H9 (cell line): Measurements from ENCODE around the gene RBM45. TPM values are rescaled to one million over a fixed set of nuclear protein-coding genes. Genes with fewer than 3 reads are reported as not detected.

ENCODE experiments used
- DNase-seq: peaks from one replicate; pipeline ENCODE4 v3.0.0-alpha.2; 2017
- H2AFZ ChIP-seq: one replicate; pipeline ENCODE4 v1.6.1; 2013; ENCODE audit warnings: mild to moderate bottlenecking, low read length, control low read depth, moderate library complexity
- H2AK5ac ChIP-seq: 2 replicates; pipeline ENCODE4 v1.6.1; 2013; ENCODE audit warnings: low read length, control low read depth, mixed read lengths; ENCODE audit not compliant: insufficient read length
- H2BK120ac ChIP-seq: one replicate; pipeline ENCODE4 v1.6.1; 2013; ENCODE audit warnings: low read depth, mild to moderate bottlenecking, low read length, control low read depth, inconsistent platforms; ENCODE audit not compliant: poor library complexity, severe bottlenecking
- H2BK12ac ChIP-seq: 2 replicates; pipeline ENCODE4 v1.6.1; 2013; ENCODE audit warnings: low read length, control low read depth, mixed read lengths, low read depth; ENCODE audit not compliant: insufficient read length
- H2BK15ac ChIP-seq: 2 replicates; pipeline ENCODE4 v1.6.1; 2013; ENCODE audit warnings: low read depth, low read length, control low read depth
- H2BK20ac ChIP-seq: one replicate; pipeline ENCODE4 v1.6.1; 2013; ENCODE audit warnings: low read depth, mild to moderate bottlenecking, low read length, control low read depth, inconsistent platforms; ENCODE audit not compliant: poor library complexity, severe bottlenecking
- H2BK5ac ChIP-seq: 2 replicates; pipeline ENCODE4 v1.6.1; 2013; ENCODE audit warnings: low read length, control low read depth, mixed read lengths; ENCODE audit not compliant: insufficient read length
- H3K14ac ChIP-seq: 2 replicates; pipeline ENCODE4 v1.6.1; 2013; ENCODE audit warnings: low read length, control low read depth; ENCODE audit not compliant: insufficient read depth
- H3K18ac ChIP-seq: 2 replicates; pipeline ENCODE4 v1.6.1; 2013; ENCODE audit warnings: low read depth, mild to moderate bottlenecking, mixed read lengths, low read length, control low read depth; ENCODE audit not compliant: insufficient read length
- H3K23ac ChIP-seq: 2 replicates; pipeline ENCODE4 v1.6.1; 2013; ENCODE audit warnings: low read length, control low read depth, mixed read lengths, low read depth; ENCODE audit not compliant: insufficient read length
- H3K23me2 ChIP-seq: 2 replicates; pipeline ENCODE4 v1.6.1; 2013; ENCODE audit warnings: low read depth, mild to moderate bottlenecking, mixed read lengths, low read length, control low read depth; ENCODE audit not compliant: insufficient read length, poor library complexity, severe bottlenecking
- H3K27ac ChIP-seq: 2 replicates; pipeline ENCODE4 v1.5.1; 2013; ENCODE audit warnings: low read length, control low read depth, mixed read lengths, low read depth; ENCODE audit not compliant: insufficient read length
- H3K27me3 ChIP-seq: 2 replicates; pipeline ENCODE4 v1.6.1; 2013; ENCODE audit warnings: low read length, control low read depth, inconsistent platforms; ENCODE audit not compliant: insufficient read depth
- H3K4ac ChIP-seq: 2 replicates; pipeline ENCODE4 v1.6.1; 2013; ENCODE audit warnings: low read depth, mild to moderate bottlenecking, control low read depth, inconsistent platforms, low read length, moderate library complexity
- H3K4me1 ChIP-seq: 2 replicates; pipeline ENCODE4 v1.6.1; 2013; ENCODE audit warnings: low read length, control low read depth, inconsistent platforms; ENCODE audit not compliant: insufficient read depth
- H3K4me2 ChIP-seq: 2 replicates; pipeline ENCODE4 v1.6.1; 2013; ENCODE audit warnings: low read length, control low read depth, mixed read lengths; ENCODE audit not compliant: insufficient read length, insufficient read depth
- H3K56ac ChIP-seq: 2 replicates; pipeline ENCODE4 v1.6.1; 2013; ENCODE audit warnings: low read depth, mild to moderate bottlenecking, mixed read lengths, low read length, control low read depth; ENCODE audit not compliant: insufficient read length
- H3K79me1 ChIP-seq: 2 replicates; pipeline ENCODE4 v1.6.1; 2013; ENCODE audit warnings: low read depth, mild to moderate bottlenecking, moderate library complexity, low read length, control low read depth, inconsistent platforms; ENCODE audit not compliant: insufficient read depth, poor library complexity, severe bottlenecking
- H3K79me2 ChIP-seq: 2 replicates; pipeline ENCODE4 v1.6.1; 2013; ENCODE audit warnings: low read length, control low read depth, inconsistent platforms; ENCODE audit not compliant: insufficient read depth
- H3K9ac ChIP-seq: 2 replicates; pipeline ENCODE4 v1.6.1; 2013; ENCODE audit warnings: low read length, control low read depth, mixed read lengths; ENCODE audit not compliant: insufficient read length; ENCODE audit errors: extremely low read depth
- H3K9me3 ChIP-seq: one replicate; pipeline ENCODE4 v1.6.1; 2013; ENCODE audit warnings: low read depth, low read length, inconsistent platforms; ENCODE audit not compliant: control insufficient read depth
- H3T11ph ChIP-seq: one replicate; pipeline ENCODE4 v1.6.1; 2013; ENCODE audit warnings: mild to moderate bottlenecking, low read length, control low read depth, inconsistent platforms
- H4K20me1 ChIP-seq: one replicate; pipeline ENCODE4 v1.6.1; 2013; ENCODE audit not compliant: control insufficient read depth, insufficient read length, insufficient read depth
- H4K5ac ChIP-seq: 2 replicates; pipeline ENCODE4 v1.6.1; 2013; ENCODE audit warnings: low read depth, mild to moderate bottlenecking, mixed read lengths, low read length, control low read depth; ENCODE audit not compliant: insufficient read length
- H4K8ac ChIP-seq: replicated peaks from 2 replicates; pipeline ENCODE4 v1.6.1; 2013; ENCODE audit warnings: low read length, control low read depth, mixed read lengths, low read depth; ENCODE audit not compliant: insufficient read length
- H4K91ac ChIP-seq: 2 replicates; pipeline ENCODE4 v1.6.1; 2013; ENCODE audit warnings: low read depth, mild to moderate bottlenecking, moderate library complexity, mixed read lengths, low read length, control low read depth; ENCODE audit not compliant: insufficient read length
- H3K27ac Mint-ChIP-seq, 3 experiments: 2 replicates in 2 of 3; 3 replicates in 1 of 3; pipeline ENCODE4 v1.8.0; 2020 to 2021; ENCODE audit warnings: mixed read lengths in 3 of 3, mild to moderate bottlenecking in 1 of 3, moderate library complexity in 1 of 3
- H3K27me3 Mint-ChIP-seq: 2 replicates; pipeline ENCODE4 v1.8.0; 2021; ENCODE audit warnings: low read depth, mild to moderate bottlenecking, moderate library complexity, mixed read lengths
- H3K36me3 Mint-ChIP-seq, 3 experiments: 2 replicates in 2 of 3; 3 replicates in 1 of 3; pipeline ENCODE4 v1.8.0; 2020 to 2021; ENCODE audit warnings: low read depth in 3 of 3, mixed read lengths in 3 of 3; ENCODE audit not compliant: insufficient read depth in 1 of 3
- H3K4me1 Mint-ChIP-seq, 2 experiments: 2 replicates each; pipeline ENCODE4 v1.8.0; 2020; ENCODE audit warnings: mixed read lengths in 2 of 2
- H3K4me3 Mint-ChIP-seq, 2 experiments: 2 replicates in 1 of 2; 3 replicates in 1 of 2; pipeline ENCODE4 v1.8.0; 2020 to 2021; ENCODE audit warnings: mild to moderate bottlenecking in 2 of 2, mixed read lengths in 2 of 2, moderate library complexity in 1 of 2
- H3K9me3 Mint-ChIP-seq, 2 experiments: 2 replicates in 1 of 2; 3 replicates in 1 of 2; pipeline ENCODE4 v1.8.0; 2020; ENCODE audit warnings: mild to moderate bottlenecking in 2 of 2, mixed read lengths in 2 of 2, moderate library complexity in 1 of 2
- CTCF ChIP-seq: fragments of 200-600 bp; sonication (generic); conservative IDR thresholded peaks from 3 replicates; pipeline ENCODE4 v1.8.0; 2021; ENCODE audit warnings: antibody characterized with exemption, mild to moderate bottlenecking
- WGBS: extraction: QIAGEN DNeasy Blood & Tissue Kit; methylation state at CpG from one replicate; pipeline ENCODE4 v1.1.7; 2013; ENCODE audit warnings: missing lambda C conversion rate, low lambda C conversion rate, mixed read lengths; ENCODE audit not compliant: insufficient read length; ENCODE audit errors: extremely low coverage; 5-methylcytosine and 5-hydroxymethylcytosine counted together
- total RNA-seq: library from RNA; stranded (reverse); gene quantifications from 2 replicates; pipeline ENCODE4 v1.2.1, GENCODE V29; 2021

Gene RBM45
- total RNA-seq, 1 experiment from 2014 or later = 13.9 TPM

DNA sequence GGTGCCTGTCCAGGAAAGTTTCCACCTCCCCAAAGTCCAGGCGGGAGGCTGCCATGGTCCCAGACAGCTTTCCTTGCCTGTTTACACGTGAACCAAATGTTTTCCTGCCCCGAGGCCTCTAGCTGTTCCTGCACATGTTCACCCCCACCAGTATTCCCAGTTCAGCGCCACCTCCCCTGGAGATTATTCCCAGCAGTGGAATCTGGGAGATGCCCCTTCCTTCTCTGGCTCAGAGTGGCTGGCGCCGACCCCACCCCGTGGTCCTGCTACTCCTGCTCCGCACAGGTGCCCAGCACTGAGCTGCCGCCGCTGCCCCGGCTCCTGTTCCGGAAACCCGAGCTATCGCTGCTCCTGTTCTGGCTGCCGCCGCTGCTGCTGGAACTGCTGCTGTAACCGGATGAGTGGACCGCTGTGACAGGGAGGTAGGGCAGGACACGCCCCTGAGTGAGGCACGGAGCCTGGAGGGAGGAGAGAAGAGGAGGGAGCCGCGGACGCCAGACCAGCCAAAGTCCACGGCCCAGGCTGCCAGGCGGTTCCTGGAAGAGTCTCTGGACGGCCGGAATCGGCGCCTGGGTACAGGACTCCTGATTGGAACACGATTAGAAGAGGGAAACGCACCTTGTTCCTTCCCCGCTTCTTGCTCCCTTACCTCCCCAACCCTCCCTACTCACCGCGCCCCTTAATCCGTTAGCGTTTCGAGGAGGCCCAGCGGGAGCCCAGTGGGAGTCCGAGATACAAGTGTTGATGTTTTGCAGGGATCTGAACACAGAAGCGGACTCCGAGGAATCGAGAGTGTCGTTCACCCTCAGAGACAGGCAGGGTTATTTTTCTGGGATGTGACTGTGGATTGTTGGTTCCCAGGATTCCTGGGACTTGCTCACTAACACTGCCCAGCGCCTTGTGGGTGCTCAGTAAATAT is 39.6 kb upstream of the RBM45 start, which contains the start of gene PDE11A:
Gene PDE11A (minus strand): TSS at position 395 of the 919 bp plus-strand sequence. CDS start 340 bp downstream, at position 55.
- H2BK20ac ChIP-seq = no peak within 1 kb of the TSS
- no peak within 1 kb of the TSS for H2BK5ac ChIP-seq
- H2BK12ac ChIP-seq = no peak within 1 kb of the TSS
- H3K79me2 ChIP-seq = no peaks in the 10 kb centered on the region
- peaks cover 61% of the 10 kb centered on the region for H3K27me3 Mint-ChIP-seq
- peak within 1 kb of the TSS; percentile 82 to 94 for H3K4me3 Mint-ChIP-seq
- no peak within 1 kb of the TSS for H3K4ac ChIP-seq
- no peak within 1 kb of the TSS for H3K27ac Mint-ChIP-seq
- H2BK120ac ChIP-seq = no peak within 1 kb of the TSS
- H4K20me1 ChIP-seq = no peaks in the 10 kb centered on the region
- no peaks in the 10 kb centered on the region; the same call in 1 of the 2 replicates for H3K27me3 ChIP-seq
- H3K36me3 Mint-ChIP-seq = no peaks in the 10 kb centered on the region
- H3T11ph ChIP-seq = no peak within 1 kb of the TSS
- H2BK15ac ChIP-seq = no peak within 1 kb of the TSS
- H3K4me1 Mint-ChIP-seq = peaks cover 12 to 14% of the 10 kb centered on the region in 2 experiments
- no peak within 1 kb of the TSS for H3K14ac ChIP-seq
- WGBS = no CpG with 5 or more reads among the region's 44 CpGs
- H3K56ac ChIP-seq = no peak within 1 kb of the TSS
- H3K23me2 ChIP-seq = peaks cover 5% of the 10 kb centered on the region
- H3K4me2 ChIP-seq = peak within 1 kb of the TSS; percentile 91
- no peak within 1 kb of the TSS for H4K5ac ChIP-seq
- H3K9ac ChIP-seq = peak within 1 kb of the TSS; percentile 33
- no peak within 1 kb of the TSS for H3K23ac ChIP-seq
- peak; percentile 94 for DNase-seq
- H4K8ac ChIP-seq = no peak within 1 kb of the TSS
- H3K9me3 Mint-ChIP-seq = no peaks in the 10 kb centered on the region; a peak in 2 of 5 replicates
- H3K18ac ChIP-seq = no peak within 1 kb of the TSS
- TF ChIP-seq CTCF = no peak
- no peak within 1 kb of the TSS for H2AFZ ChIP-seq
- no peaks in the 10 kb centered on the region for H3K4me1 ChIP-seq
- H3K9me3 ChIP-seq = no peaks in the 10 kb centered on the region
- H3K79me1 ChIP-seq = no peaks in the 10 kb centered on the region
- no peak within 1 kb of the TSS for H4K91ac ChIP-seq
- H3K27ac ChIP-seq = no peak within 1 kb of the TSS
- no peak within 1 kb of the TSS for H2AK5ac ChIP-seq
